ENCODE results near the gene CA10. TPM values are rescaled to one million over a fixed set of nuclear protein-coding genes. Genes with fewer than 3 reads are reported as not detected.

The CA10 gene
- total RNA-seq, 4 donors from 2014 or later, result not detected

GRCh38 chr17:51731941-51732722 lies 426.4 kb downstream of the CA10 start:
- H3K36me3 ChIP-seq, result no peaks in the 10 kb centered on the region
- 74% methylated on average over 6 of the region's 6 CpGs for WGBS
- H3K27me3 ChIP-seq, result no peaks in the 10 kb centered on the region
- TF ChIP-seq EP300 (IDR thresholded peaks at IDR 0.05) (no peak), CTCF (IDR thresholded peaks at IDR 0.05) (no peak), POLR2A (IDR thresholded peaks at IDR 0.05; ENCODE audit: low read depth) (no peak), POLR2AphosphoS5 (IDR thresholded peaks at IDR 0.05) (no peak)
- intact Hi-C loops (cut with DNase I), result no loop called here
- no peak overlapping the region for H3K27ac ChIP-seq (replicated peaks in 1 of 4)
- no peak for DNase-seq (ENCODE audit: extremely low spot score)
- H3K4me3 ChIP-seq, result no peak overlapping the region
- no peaks in the 10 kb centered on the region for H3K4me1 ChIP-seq
- H3K9me3 ChIP-seq, result no peaks in the 10 kb centered on the region

GRCh38 chr17:51730303-51731050 lies 428.0 kb downstream of the CA10 start:
- Histone ChIP-seq H3K27ac (replicated peaks in 1 of 4) (no peak overlapping the region), H3K27me3 (no peaks in the 10 kb centered on the region), H3K36me3 (no peaks in the 10 kb centered on the region), H3K4me1 (no peaks in the 10 kb centered on the region), H3K9me3 (no peaks in the 10 kb centered on the region), H3K4me3 (no peak overlapping the region)
- no peak for DNase-seq (ENCODE audit: extremely low spot score)
- 83% methylated on average over 4 of the region's 4 CpGs for WGBS
- intact Hi-C loops (cut with DNase I), result no loop called here
- TF ChIP-seq POLR2A (IDR thresholded peaks at IDR 0.05; ENCODE audit: low read depth) (no peak), POLR2AphosphoS5 (IDR thresholded peaks at IDR 0.05) (no peak), EP300 (IDR thresholded peaks at IDR 0.05) (no peak), CTCF (IDR thresholded peaks at IDR 0.05) (no peak)

- Histone ChIP-seq H3K4me1 (peaks cover 0 to 17% (median 13%) of the 10 kb centered on the region in 4 donors), H3K36me3 (no peaks in the 10 kb centered on the region), H3K27me3 (no peaks in the 10 kb centered on the region), H3K27ac (replicated peaks in 1 of 4) (no peak overlapping the region), H3K4me3 (no peak overlapping the region), H3K9me3 (no peaks in the 10 kb centered on the region)
- TF ChIP-seq POLR2A (IDR thresholded peaks at IDR 0.05; ENCODE audit: low read depth) (no peak), POLR2AphosphoS5 (IDR thresholded peaks at IDR 0.05) (no peak), EP300 (IDR thresholded peaks at IDR 0.05) (no peak), CTCF (IDR thresholded peaks at IDR 0.05) (no peak)
- no peak for DNase-seq (ENCODE audit: extremely low spot score)
- intact Hi-C loops (cut with DNase I), result no loop called here
- 87% methylated on average over 3 of the region's 3 CpGs for WGBS
Measured at GRCh38 chr17:51725185-51725584, 433.3 kb downstream of the CA10 start.

- intact Hi-C loops (cut with DNase I), result no loop called here
- TF ChIP-seq EP300 (IDR thresholded peaks at IDR 0.05) (no peak), CTCF (IDR thresholded peaks at IDR 0.05) (no peak), POLR2AphosphoS5 (IDR thresholded peaks at IDR 0.05) (no peak), POLR2A (IDR thresholded peaks at IDR 0.05; ENCODE audit: low read depth) (no peak)
- Histone ChIP-seq H3K36me3 (no peaks in the 10 kb centered on the region), H3K27me3 (no peaks in the 10 kb centered on the region), H3K9me3 (no peaks in the 10 kb centered on the region), H3K27ac (replicated peaks in 1 of 4) (no peak overlapping the region), H3K4me3 (no peak overlapping the region), H3K4me1 (peaks cover 0 to 17% (median 13%) of the 10 kb centered on the region in 4 donors)
- no peak for DNase-seq (ENCODE audit: extremely low spot score)
- WGBS, result 57% methylated on average over 1 of the region's 1 CpG
Measured at GRCh38 chr17:51724043-51724580, 434.4 kb downstream of the CA10 start.
